Lower leg skin (tissue), 4 donors: ENCODE results near the gene FAM151A. TPM values are rescaled to one million over a fixed set of nuclear protein-coding genes. Genes with fewer than 3 reads are reported as not detected.

Experiments used
- DNase-seq, 2 donors: peaks; one replicate each; pipeline ENCODE4 v3.0.0-alpha.2; 2019; ENCODE audit warnings: low spot score in 2 of 2
- H3K4me3 ChIP-seq: fragments of 200-600 bp; sonication (generic); 2 replicates; pipeline ENCODE4 v1.5.1; 2017; ENCODE audit warnings: mild to moderate bottlenecking, low read depth; ENCODE audit not compliant: poor library complexity, severe bottlenecking
- POLR2A ChIP-seq, 2 donors: fragments of 450-650 bp; IDR thresholded peaks; one replicate each; pipeline ENCODE4 v1.6.1; 2016 to 2017; ENCODE audit warnings: antibody characterized with exemption in 2 of 2, mild to moderate bottlenecking in 1 of 2, moderate library complexity in 1 of 2
- WGBS, 2 donors: methylation state at CpG; one replicate each; pipeline ENCODE4 v1.1.5; 2018; 5-methylcytosine and 5-hydroxymethylcytosine counted together
- intact Hi-C: fragments of 100-400 bp; cut with DNase I; formaldehyde crosslinking; loops from one replicate; pipeline ENCODE4 v1.15.0; 2023; ENCODE audit warnings: low total_unique reads
- total RNA-seq, 4 donors: library from RNA; depleted of rRNA; stranded (reverse); fragments of >200 nt; gene quantifications; one replicate each; pipeline ENCODE4 v1.1.0, GENCODE V29; 2016
- TF ChIP-seq, protein P1 (sequence below), 3 donors: fragments of 450-650 bp; IDR thresholded peaks; one replicate each; pipeline ENCODE4 v1.5.1; 2016; ENCODE audit warnings: antibody characterized with exemption in 3 of 3, mild to moderate bottlenecking in 3 of 3, moderate library complexity in 2 of 3

Gene FAM151A
- total RNA-seq, 4 donors from 2014 or later: not detected

DNA sequence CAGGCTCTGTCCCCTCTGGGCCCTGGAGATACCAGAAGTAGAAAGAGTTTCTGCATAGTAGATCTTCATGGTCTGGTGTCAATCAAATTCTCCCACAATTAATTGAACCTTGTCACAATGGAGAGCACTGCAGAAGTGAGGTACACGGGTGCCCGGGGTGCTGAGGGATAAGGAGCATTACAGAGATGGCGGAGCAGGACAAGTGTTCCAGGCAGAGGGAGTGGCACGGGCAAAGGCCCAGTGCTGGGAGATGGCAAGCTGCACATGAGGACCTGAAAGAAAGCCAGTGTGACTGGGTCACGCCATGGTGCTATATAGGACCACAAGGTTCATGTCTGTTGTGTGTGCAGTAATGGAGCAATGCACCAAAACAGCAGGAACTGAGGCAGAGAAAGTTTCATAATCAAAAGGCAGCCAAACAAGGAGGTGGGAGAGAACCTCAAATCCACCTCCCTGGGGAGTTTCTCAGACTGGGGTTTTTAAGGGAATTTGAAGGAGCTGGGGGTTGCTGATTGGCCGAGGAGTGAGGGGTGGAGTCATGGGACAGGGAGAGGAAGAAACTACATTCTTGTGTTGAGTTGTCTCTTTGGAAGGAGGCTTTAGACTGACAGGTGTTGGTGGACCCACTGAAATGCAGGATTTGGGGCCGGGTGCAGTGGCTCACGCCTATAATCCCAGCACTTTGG is 47.6 kb downstream of the FAM151A start:
- intact Hi-C loops: no loop called here
- no peak for DNase-seq
- H3K4me3 ChIP-seq: no peak overlapping the region
- WGBS, 2 donors: 94 to 96% methylated on average over 8 of the region's 8 CpGs
- no peak for TF ChIP-seq POLR2A (IDR thresholded peaks at IDR 0.05)
- TF ChIP-seq, protein P1, sequence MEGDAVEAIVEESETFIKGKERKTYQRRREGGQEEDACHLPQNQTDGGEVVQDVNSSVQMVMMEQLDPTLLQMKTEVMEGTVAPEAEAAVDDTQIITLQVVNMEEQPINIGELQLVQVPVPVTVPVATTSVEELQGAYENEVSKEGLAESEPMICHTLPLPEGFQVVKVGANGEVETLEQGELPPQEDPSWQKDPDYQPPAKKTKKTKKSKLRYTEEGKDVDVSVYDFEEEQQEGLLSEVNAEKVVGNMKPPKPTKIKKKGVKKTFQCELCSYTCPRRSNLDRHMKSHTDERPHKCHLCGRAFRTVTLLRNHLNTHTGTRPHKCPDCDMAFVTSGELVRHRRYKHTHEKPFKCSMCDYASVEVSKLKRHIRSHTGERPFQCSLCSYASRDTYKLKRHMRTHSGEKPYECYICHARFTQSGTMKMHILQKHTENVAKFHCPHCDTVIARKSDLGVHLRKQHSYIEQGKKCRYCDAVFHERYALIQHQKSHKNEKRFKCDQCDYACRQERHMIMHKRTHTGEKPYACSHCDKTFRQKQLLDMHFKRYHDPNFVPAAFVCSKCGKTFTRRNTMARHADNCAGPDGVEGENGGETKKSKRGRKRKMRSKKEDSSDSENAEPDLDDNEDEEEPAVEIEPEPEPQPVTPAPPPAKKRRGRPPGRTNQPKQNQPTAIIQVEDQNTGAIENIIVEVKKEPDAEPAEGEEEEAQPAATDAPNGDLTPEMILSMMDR (IDR thresholded peaks at IDR 0.05): no peak

DNA sequence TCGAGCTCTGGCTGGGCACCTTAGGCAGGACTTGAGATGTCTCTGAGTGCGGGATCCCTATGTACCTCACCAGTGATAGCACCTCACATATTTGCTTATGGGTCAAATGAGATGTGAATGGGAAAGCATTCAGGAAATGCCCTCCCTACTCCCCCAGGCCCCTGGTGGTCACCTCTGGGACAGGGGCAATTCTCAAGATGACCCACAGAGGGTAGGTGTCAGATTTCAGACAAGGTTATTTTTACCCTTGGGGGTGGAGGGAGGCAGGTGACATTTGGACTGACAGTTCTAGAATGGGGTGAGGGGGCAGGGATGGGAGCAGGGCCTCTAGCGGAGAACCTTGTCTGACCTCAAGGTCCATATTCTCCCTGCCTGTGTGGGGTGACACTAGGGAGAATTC is 48.2 kb downstream of the FAM151A start:
- DNase-seq: no peak
- intact Hi-C loops: no loop called here
- no peak overlapping the region for H3K4me3 ChIP-seq
- WGBS, 2 donors: 98 to 100% methylated on average over 3 of the region's 3 CpGs
- no peak for TF ChIP-seq POLR2A (IDR thresholded peaks at IDR 0.05)
- TF ChIP-seq, protein P1 (IDR thresholded peaks at IDR 0.05): no peak

DNA sequence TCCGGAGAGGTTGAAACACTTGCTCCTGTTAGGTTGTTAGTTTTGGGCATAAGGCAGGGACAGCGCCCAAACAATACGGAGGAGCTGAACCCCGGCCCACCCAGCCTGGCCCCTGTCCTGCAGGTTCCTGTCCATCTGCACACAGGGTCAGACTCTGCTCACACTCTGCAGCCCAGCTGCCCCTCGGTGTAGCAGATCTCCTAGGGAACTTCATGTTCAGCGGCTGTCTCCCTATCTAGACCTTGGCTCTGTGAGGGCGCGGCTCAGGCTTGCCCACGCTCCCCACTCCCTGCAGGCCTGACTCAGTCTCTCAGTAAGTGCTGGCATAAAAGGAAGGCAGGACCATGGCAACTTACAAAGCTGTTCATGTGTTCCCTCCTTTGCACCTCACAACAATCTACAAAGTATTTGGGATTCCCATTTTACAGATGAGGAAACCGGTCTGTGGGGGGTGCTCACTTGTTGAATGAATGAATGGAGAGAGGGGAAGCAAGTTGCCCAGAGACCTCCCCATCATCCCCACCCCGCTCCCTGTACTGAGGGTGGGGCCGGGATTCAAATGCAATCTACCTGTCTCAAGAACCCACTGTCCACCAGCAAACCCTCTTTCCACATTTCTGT is 49.1 kb downstream of the FAM151A start:
- no peak for DNase-seq
- intact Hi-C loops: no loop called here
- H3K4me3 ChIP-seq: no peak overlapping the region
- WGBS, 2 donors: 92 to 93% methylated on average over 12 of the region's 12 CpGs
- TF ChIP-seq POLR2A (IDR thresholded peaks at IDR 0.05): no peak
- TF ChIP-seq, protein P1 (IDR thresholded peaks at IDR 0.05): no peak

DNA sequence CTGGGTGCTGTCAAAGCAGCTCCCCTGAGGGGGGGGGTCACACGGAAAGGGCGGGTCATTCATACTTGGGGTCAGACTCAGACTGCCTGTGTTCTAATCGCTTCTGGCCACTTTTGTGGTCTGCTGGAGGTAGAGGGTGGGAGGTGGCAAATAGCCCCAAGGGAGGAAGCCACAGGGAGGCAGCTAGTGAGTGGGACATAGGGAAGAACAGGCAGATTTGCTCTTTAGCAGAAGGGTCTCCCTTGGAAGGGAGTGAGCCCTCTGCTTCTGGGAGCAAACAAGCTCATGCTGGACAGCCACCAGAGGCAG is 50.8 kb downstream of the FAM151A start:
- 71 to 78% methylated on average over 3 of the region's 3 CpGs for WGBS, 2 donors
- no peak for DNase-seq
- no peak overlapping the region for H3K4me3 ChIP-seq
- TF ChIP-seq, protein P1 (IDR thresholded peaks at IDR 0.05): no peak
- TF ChIP-seq POLR2A (IDR thresholded peaks at IDR 0.05): no peak
- intact Hi-C loops: no loop called here

DNA sequence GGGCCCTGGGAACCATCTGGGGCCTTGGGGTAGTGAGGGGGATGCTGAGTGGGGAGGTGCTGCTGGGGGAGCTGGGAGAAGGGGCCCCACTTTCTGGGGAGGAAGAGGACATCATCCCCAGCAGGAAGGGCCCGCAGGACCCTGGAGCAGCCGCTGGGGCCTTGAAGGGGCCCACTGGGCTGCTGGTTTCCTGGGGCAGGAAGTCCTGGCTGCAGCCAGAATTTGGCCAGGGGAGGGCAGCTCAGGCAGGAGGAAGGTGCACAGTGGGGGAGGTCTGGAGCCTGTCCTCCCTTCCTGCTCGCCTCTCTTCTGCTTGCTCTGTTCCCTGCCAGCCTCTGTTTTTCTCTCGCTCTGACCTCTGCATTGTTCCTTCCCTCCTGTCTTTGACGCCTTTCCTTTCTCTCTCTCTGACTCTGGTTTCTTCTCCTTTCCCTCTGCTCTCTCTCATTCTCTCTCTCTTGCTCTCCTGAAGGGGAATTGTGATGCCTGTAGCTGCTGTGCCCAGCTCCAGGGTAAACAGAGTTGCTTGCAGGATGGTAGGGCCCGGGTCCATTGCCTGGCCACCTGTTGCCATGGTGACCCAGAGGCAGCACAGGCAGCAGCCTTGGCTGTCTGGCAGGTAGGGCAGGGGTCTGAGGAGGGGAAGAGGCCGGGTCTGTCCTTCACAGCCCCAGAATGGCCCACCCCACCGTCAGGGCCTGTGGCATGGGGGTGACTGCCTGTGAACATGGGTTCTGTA is 51.4 kb downstream of the FAM151A start:
- no peak for DNase-seq
- intact Hi-C loops: no loop called here
- TF ChIP-seq, protein P1 (IDR thresholded peaks at IDR 0.05): no peak
- TF ChIP-seq POLR2A (IDR thresholded peaks at IDR 0.05): no peak
- no peak overlapping the region for H3K4me3 ChIP-seq
- WGBS, 2 donors: 65 to 72% methylated on average over 8 of the region's 8 CpGs
